Activated CD8-positive, alpha-beta T cell treated with anti-CD3 and anti-CD28 coated beads, Interleukin-2, amount 10 ng/mL, durations not matched to agents 7 days and 5 days (primary cell): ENCODE results near the gene LACRT. TPM values are rescaled to one million over a fixed set of nuclear protein-coding genes. Genes with fewer than 3 reads are reported as not detected.
A peak's percentile ranks its signal among the peaks of the same experiment; 100 is the strongest.

Source experiments
- ATAC-seq: fragments of 150-1000 bp; cut with Tn5 transposase; one replicate; pipeline ENCODE4 v1.10.0; 2021; ENCODE audit warnings: moderate library complexity
- CTCF ChIA-PET: fragments of 350-600 bp; sonication (Branson Sonifier 250); formaldehyde crosslinking; loops from one replicate; lab custom pipeline; 2021; ENCODE audit warnings: antibody characterized with exemption; lab: Charles Lee
- POLR2A ChIA-PET: fragments of 350-600 bp; sonication (Branson Sonifier 250); formaldehyde crosslinking; loops from one replicate; lab custom pipeline; 2021; ENCODE audit warnings: antibody characterized with exemption; lab: Charles Lee
- DNase-seq: peaks from one replicate; pipeline ENCODE4 v3.0.0-alpha.2; 2020
- H3K27ac Mint-ChIP-seq: one replicate; pipeline ENCODE4 v1.8.0; 2021; ENCODE audit warnings: mild to moderate bottlenecking, mixed read lengths
- H3K27me3 Mint-ChIP-seq: one replicate; pipeline ENCODE4 v1.8.0; 2021; ENCODE audit warnings: low read depth, mixed read lengths
- H3K36me3 Mint-ChIP-seq: one replicate; pipeline ENCODE4 v1.8.0; 2021; ENCODE audit warnings: low read depth, mixed read lengths
- H3K4me1 Mint-ChIP-seq: one replicate; pipeline ENCODE4 v1.8.0; 2021; ENCODE audit warnings: low read depth, mixed read lengths
- H3K4me3 Mint-ChIP-seq: one replicate; pipeline ENCODE4 v1.8.0; 2021; ENCODE audit warnings: mild to moderate bottlenecking, mixed read lengths
- H3K9me3 Mint-ChIP-seq: one replicate; pipeline ENCODE4 v1.8.0; 2022; ENCODE audit warnings: mixed read lengths; ENCODE audit not compliant: insufficient read depth
- total RNA-seq, 2 experiments: library from RNA; stranded (reverse); gene quantifications; one replicate each; pipeline ENCODE4 v1.2.3, GENCODE V29; 2021

Gene LACRT
- total RNA-seq, 2 experiments from 2014 or later: not detected

GRCh38 chr12:54608769-54609168 lies 25.9 kb downstream of the LACRT start:
- Mint-ChIP-seq H3K36me3 (no peaks in the 10 kb centered on the region), H3K4me1 (no peaks in the 10 kb centered on the region), H3K27me3 (peaks cover 15% of the 10 kb centered on the region), H3K9me3 (no peaks in the 10 kb centered on the region), H3K27ac (no peak overlapping the region), H3K4me3 (no peak overlapping the region)
- no peak for ATAC-seq
- DNase-seq: no peak
- ChIA-PET POLR2A (interaction anchor here (0.6 kb wide), 1 partner anchor 10 kb away, joined by 3 read pairs; no protein-coding TSS in a partner anchor), CTCF (no interaction called here)

- ChIA-PET POLR2A (interaction anchor here (0.6 kb wide), 1 partner anchor 9 kb away, joined by 3 read pairs; no protein-coding TSS in a partner anchor), CTCF (no interaction called here)
- ATAC-seq (no peak), DNase-seq (no peak)
- H3K4me3 Mint-ChIP-seq: no peak overlapping the region
- peaks cover 2% of the 10 kb centered on the region for H3K4me1 Mint-ChIP-seq
- no peaks in the 10 kb centered on the region for H3K36me3 Mint-ChIP-seq
- H3K9me3 Mint-ChIP-seq: no peaks in the 10 kb centered on the region
- H3K27ac Mint-ChIP-seq: no peak overlapping the region
- peaks cover 15% of the 10 kb centered on the region for H3K27me3 Mint-ChIP-seq
Observed at GRCh38 chr12:54608156-54608555, 26.5 kb downstream of the LACRT start.

GRCh38 chr12:54606556-54606955 lies 28.1 kb downstream of the LACRT start:
- H3K27me3 Mint-ChIP-seq: peaks cover 15% of the 10 kb centered on the region

GRCh38 chr12:54605138-54605970 lies 29.3 kb downstream of the LACRT start:
- H3K27ac Mint-ChIP-seq: no peak overlapping the region
- no peak for DNase-seq
- peaks cover 5% of the 10 kb centered on the region for H3K4me1 Mint-ChIP-seq
- no peaks in the 10 kb centered on the region for H3K36me3 Mint-ChIP-seq
- CTCF ChIA-PET: interaction anchor here (1.1 to 1.8 kb wide), 3 partner anchors 8 to 26 kb away, joined by 3 to 10 read pairs (median 4); no protein-coding TSS in a partner anchor
- POLR2A ChIA-PET: no interaction called here
- H3K9me3 Mint-ChIP-seq: no peaks in the 10 kb centered on the region
- H3K27me3 Mint-ChIP-seq: peaks cover 13% of the 10 kb centered on the region
- ATAC-seq: no peak
- H3K4me3 Mint-ChIP-seq: no peak overlapping the region

More at GRCh38 chr12:54606556-54606955, 28.1 kb downstream of the LACRT start:
- no peak for ATAC-seq
- Mint-ChIP-seq H3K36me3 (no peaks in the 10 kb centered on the region), H3K27ac (no peak overlapping the region), H3K4me1 (peaks cover 5% of the 10 kb centered on the region), H3K4me3 (no peak overlapping the region), H3K9me3 (no peaks in the 10 kb centered on the region)
- no peak for DNase-seq
- POLR2A ChIA-PET: no interaction called here
- CTCF ChIA-PET: interaction anchor here (1.8 kb wide), 1 partner anchor 10 kb away, joined by 10 read pairs; no protein-coding TSS in a partner anchor

- Mint-ChIP-seq H3K36me3 (no peaks in the 10 kb centered on the region), H3K4me3 (no peak overlapping the region), H3K4me1 (peaks cover 5% of the 10 kb centered on the region), H3K27me3 (peaks cover 18% of the 10 kb centered on the region), H3K27ac (no peak overlapping the region), H3K9me3 (no peaks in the 10 kb centered on the region)
- POLR2A ChIA-PET: no interaction called here
- CTCF ChIA-PET: interaction anchor here (0.6 to 1.3 kb wide), 2 partner anchors 8 to 10 kb away, joined by 3 to 4 read pairs; no protein-coding TSS in a partner anchor
- ATAC-seq (no peak), DNase-seq (no peak)
Observed at GRCh38 chr12:54604436-54604835, 30.3 kb downstream of the LACRT start.

- Mint-ChIP-seq H3K27ac (no peak overlapping the region), H3K27me3 (peaks cover 20% of the 10 kb centered on the region), H3K4me3 (no peak overlapping the region), H3K4me1 (peaks cover 5% of the 10 kb centered on the region), H3K36me3 (no peaks in the 10 kb centered on the region), H3K9me3 (no peaks in the 10 kb centered on the region)
- DNase-seq (no peak), ATAC-seq (no peak)
- CTCF ChIA-PET: interaction anchor here (1.0 to 1.3 kb wide), 2 partner anchors 8 to 19 kb away, joined by 4 to 5 read pairs; no protein-coding TSS in a partner anchor
- POLR2A ChIA-PET: no interaction called here
Observed at GRCh38 chr12:54603872-54604271, 30.8 kb downstream of the LACRT start.

GRCh38 chr12:54603173-54603814 lies 31.4 kb downstream of the LACRT start:
- Mint-ChIP-seq H3K27ac (no peak overlapping the region), H3K4me1 (peaks cover 5% of the 10 kb centered on the region), H3K27me3 (peaks cover 20% of the 10 kb centered on the region), H3K9me3 (no peaks in the 10 kb centered on the region), H3K36me3 (no peaks in the 10 kb centered on the region), H3K4me3 (no peak overlapping the region)
- peak; percentile 82 for DNase-seq
- ChIA-PET CTCF (interaction anchor here (1.0 kb wide), 1 partner anchor 19 kb away, joined by 5 read pairs; no protein-coding TSS in a partner anchor), POLR2A (no interaction called here)
- ATAC-seq: peak; percentile 87

GRCh38 chr12:54602661-54603060 lies 32.0 kb downstream of the LACRT start:
- CTCF ChIA-PET: interaction anchor here (1.2 to 1.5 kb wide), 2 partner anchors 15 to 23 kb away, joined by 4 to 5 read pairs; no protein-coding TSS in a partner anchor
- Mint-ChIP-seq H3K27ac (no peak overlapping the region), H3K36me3 (no peaks in the 10 kb centered on the region), H3K4me1 (peaks cover 5% of the 10 kb centered on the region), H3K9me3 (no peaks in the 10 kb centered on the region), H3K4me3 (no peak overlapping the region), H3K27me3 (peaks cover 18% of the 10 kb centered on the region)
- no peak for ATAC-seq
- POLR2A ChIA-PET: no interaction called here
- DNase-seq: no peak

- ChIA-PET CTCF (interaction anchor here (0.6 to 1.5 kb wide), 5 partner anchors 15 to 471 kb away, joined by 3 to 5 read pairs (median 3); no protein-coding TSS in a partner anchor), POLR2A (no interaction called here)
- DNase-seq (no peak), ATAC-seq (no peak)
- Mint-ChIP-seq H3K9me3 (no peaks in the 10 kb centered on the region), H3K4me1 (peaks cover 5% of the 10 kb centered on the region), H3K36me3 (no peaks in the 10 kb centered on the region), H3K4me3 (no peak overlapping the region), H3K27me3 (peaks cover 12% of the 10 kb centered on the region), H3K27ac (no peak overlapping the region)
Observed at GRCh38 chr12:54601841-54602240, 32.9 kb downstream of the LACRT start.

GRCh38 chr12:54598970-54599369 lies 35.7 kb downstream of the LACRT start:
- ATAC-seq (no peak), DNase-seq (no peak)
- Mint-ChIP-seq H3K36me3 (no peaks in the 10 kb centered on the region), H3K4me1 (peaks cover 5% of the 10 kb centered on the region), H3K4me3 (no peak overlapping the region), H3K27ac (no peak overlapping the region), H3K27me3 (peaks cover 7% of the 10 kb centered on the region), H3K9me3 (no peaks in the 10 kb centered on the region)
- ChIA-PET POLR2A (interaction anchor here (0.6 kb wide), 1 partner anchor 9 kb away, joined by 3 read pairs; no protein-coding TSS in a partner anchor), CTCF (interaction anchor here (0.7 to 1.7 kb wide), 3 partner anchors 19 to 21 kb away, joined by 4 to 6 read pairs (median 4); no protein-coding TSS in a partner anchor)

GRCh38 chr12:54596526-54596946 lies 38.2 kb downstream of the LACRT start:
- DNase-seq: peak; percentile 60

More at GRCh38 chr12:54596526-54596946, 38.2 kb downstream of the LACRT start:
- H3K4me3 Mint-ChIP-seq: no peak overlapping the region
- peaks cover 10% of the 10 kb centered on the region for H3K27me3 Mint-ChIP-seq
- POLR2A ChIA-PET: interaction anchor here (0.6 kb wide), 1 partner anchor 17 kb away, joined by 3 read pairs; no protein-coding TSS in a partner anchor
- ATAC-seq: peak; percentile 72
- no peaks in the 10 kb centered on the region for H3K36me3 Mint-ChIP-seq
- no peaks in the 10 kb centered on the region for H3K4me1 Mint-ChIP-seq
- H3K9me3 Mint-ChIP-seq: no peaks in the 10 kb centered on the region
- CTCF ChIA-PET: interaction anchor here (1.2 to 2.7 kb wide), 10 partner anchors 8 to 476 kb away, joined by 3 to 12 read pairs (median 4); no protein-coding TSS in a partner anchor
- no peak overlapping the region for H3K27ac Mint-ChIP-seq
